ENCODE data around the gene PDILT. TPM values are rescaled to one million over a fixed set of nuclear protein-coding genes. Genes with fewer than 3 reads are reported as not detected.

Gene PDILT
- total RNA-seq, 1 experiment from 2014 or later: not detected

DNA sequence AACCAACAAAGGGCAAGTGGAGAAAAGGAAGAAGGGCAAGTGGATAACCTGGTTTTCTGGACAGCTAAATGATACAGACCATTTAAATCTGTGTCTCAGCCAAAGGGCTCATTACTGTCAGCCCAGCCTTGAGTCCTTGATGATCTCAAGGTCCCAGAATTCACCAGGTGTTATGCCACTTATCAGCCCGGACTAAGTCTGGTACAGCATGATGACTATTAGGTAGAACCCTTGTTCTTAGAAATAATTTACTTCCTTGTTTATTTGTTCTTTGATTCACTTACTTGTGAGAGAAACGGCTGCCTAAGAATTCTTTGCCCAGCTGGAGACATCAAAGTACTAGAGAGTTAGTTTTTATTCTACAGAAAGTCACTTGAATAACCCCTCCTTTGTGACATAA is 3.5 kb downstream of the PDILT start:
- ChIA-PET CTCF (interaction anchor here (1.0 to 3.2 kb wide), 2 partner anchors 17 to 101 kb away, joined by 4 to 22 read pairs; no protein-coding TSS in a partner anchor), POLR2A (no interaction called here)
- Mint-ChIP-seq H3K36me3 (no peaks in the 10 kb centered on the region), H3K9me3 (no peaks in the 10 kb centered on the region), H3K27ac (no peak overlapping the region), H3K4me3 (no peak overlapping the region), H3K4me1 (no peaks in the 10 kb centered on the region), H3K27me3 (ENCODE audit: low read depth) (no peaks in the 10 kb centered on the region)
- ATAC-seq (no peak), DNase-seq (ENCODE audit: low spot score) (no peak)
- TF ChIP-seq, protein P1, sequence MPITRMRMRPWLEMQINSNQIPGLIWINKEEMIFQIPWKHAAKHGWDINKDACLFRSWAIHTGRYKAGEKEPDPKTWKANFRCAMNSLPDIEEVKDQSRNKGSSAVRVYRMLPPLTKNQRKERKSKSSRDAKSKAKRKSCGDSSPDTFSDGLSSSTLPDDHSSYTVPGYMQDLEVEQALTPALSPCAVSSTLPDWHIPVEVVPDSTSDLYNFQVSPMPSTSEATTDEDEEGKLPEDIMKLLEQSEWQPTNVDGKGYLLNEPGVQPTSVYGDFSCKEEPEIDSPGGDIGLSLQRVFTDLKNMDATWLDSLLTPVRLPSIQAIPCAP (CRISPR knock-in tag; IDR thresholded peaks at IDR 0.05): no peak
- TF ChIP-seq GRHL2 (CRISPR knock-in tag; IDR thresholded peaks at IDR 0.05; ENCODE audit: insufficient replicate concordance, severe bottlenecking): no peak
- no peak for TF ChIP-seq CREM (CRISPR knock-in tag; IDR thresholded peaks at IDR 0.05)
- TF ChIP-seq ETV6 (CRISPR knock-in tag; IDR thresholded peaks at IDR 0.05): no peak
- TF ChIP-seq, protein P2, sequence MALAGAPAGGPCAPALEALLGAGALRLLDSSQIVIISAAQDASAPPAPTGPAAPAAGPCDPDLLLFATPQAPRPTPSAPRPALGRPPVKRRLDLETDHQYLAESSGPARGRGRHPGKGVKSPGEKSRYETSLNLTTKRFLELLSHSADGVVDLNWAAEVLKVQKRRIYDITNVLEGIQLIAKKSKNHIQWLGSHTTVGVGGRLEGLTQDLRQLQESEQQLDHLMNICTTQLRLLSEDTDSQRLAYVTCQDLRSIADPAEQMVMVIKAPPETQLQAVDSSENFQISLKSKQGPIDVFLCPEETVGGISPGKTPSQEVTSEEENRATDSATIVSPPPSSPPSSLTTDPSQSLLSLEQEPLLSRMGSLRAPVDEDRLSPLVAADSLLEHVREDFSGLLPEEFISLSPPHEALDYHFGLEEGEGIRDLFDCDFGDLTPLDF (CRISPR knock-in tag; IDR thresholded peaks at IDR 0.05): no peak
- TF ChIP-seq MXD4 (CRISPR knock-in tag; IDR thresholded peaks at IDR 0.05; ENCODE audit: borderline replicate concordance): no peak
- TF ChIP-seq SP1 (CRISPR knock-in tag; conservative IDR thresholded peaks at IDR 0.05): no peak
- no peak for TF ChIP-seq ZNF671 (CRISPR knock-in tag; IDR thresholded peaks at IDR 0.05)
- TF ChIP-seq, protein P3, sequence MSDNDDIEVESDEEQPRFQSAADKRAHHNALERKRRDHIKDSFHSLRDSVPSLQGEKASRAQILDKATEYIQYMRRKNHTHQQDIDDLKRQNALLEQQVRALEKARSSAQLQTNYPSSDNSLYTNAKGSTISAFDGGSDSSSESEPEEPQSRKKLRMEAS (CRISPR knock-in tag; IDR thresholded peaks at IDR 0.05): no peak
- TF ChIP-seq NFE2L1 (CRISPR knock-in tag; IDR thresholded peaks at IDR 0.05): no peak
- TF ChIP-seq, protein P4, sequence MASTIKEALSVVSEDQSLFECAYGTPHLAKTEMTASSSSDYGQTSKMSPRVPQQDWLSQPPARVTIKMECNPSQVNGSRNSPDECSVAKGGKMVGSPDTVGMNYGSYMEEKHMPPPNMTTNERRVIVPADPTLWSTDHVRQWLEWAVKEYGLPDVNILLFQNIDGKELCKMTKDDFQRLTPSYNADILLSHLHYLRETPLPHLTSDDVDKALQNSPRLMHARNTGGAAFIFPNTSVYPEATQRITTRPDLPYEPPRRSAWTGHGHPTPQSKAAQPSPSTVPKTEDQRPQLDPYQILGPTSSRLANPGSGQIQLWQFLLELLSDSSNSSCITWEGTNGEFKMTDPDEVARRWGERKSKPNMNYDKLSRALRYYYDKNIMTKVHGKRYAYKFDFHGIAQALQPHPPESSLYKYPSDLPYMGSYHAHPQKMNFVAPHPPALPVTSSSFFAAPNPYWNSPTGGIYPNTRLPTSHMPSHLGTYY (CRISPR knock-in tag; IDR thresholded peaks at IDR 0.05): no peak
- TF ChIP-seq, protein P5, sequence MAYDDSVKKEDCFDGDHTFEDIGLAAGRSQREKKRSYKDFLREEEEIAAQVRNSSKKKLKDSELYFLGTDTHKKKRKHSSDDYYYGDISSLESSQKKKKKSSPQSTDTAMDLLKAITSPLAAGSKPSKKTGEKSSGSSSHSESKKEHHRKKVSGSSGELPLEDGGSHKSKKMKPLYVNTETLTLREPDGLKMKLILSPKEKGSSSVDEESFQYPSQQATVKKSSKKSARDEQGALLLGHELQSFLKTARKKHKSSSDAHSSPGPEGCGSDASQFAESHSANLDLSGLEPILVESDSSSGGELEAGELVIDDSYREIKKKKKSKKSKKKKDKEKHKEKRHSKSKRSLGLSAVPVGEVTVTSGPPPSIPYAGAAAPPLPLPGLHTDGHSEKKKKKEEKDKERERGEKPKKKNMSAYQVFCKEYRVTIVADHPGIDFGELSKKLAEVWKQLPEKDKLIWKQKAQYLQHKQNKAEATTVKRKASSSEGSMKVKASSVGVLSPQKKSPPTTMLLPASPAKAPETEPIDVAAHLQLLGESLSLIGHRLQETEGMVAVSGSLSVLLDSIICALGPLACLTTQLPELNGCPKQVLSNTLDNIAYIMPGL (CRISPR knock-in tag; IDR thresholded peaks at IDR 0.05): no peak
- TF ChIP-seq, protein P6, sequence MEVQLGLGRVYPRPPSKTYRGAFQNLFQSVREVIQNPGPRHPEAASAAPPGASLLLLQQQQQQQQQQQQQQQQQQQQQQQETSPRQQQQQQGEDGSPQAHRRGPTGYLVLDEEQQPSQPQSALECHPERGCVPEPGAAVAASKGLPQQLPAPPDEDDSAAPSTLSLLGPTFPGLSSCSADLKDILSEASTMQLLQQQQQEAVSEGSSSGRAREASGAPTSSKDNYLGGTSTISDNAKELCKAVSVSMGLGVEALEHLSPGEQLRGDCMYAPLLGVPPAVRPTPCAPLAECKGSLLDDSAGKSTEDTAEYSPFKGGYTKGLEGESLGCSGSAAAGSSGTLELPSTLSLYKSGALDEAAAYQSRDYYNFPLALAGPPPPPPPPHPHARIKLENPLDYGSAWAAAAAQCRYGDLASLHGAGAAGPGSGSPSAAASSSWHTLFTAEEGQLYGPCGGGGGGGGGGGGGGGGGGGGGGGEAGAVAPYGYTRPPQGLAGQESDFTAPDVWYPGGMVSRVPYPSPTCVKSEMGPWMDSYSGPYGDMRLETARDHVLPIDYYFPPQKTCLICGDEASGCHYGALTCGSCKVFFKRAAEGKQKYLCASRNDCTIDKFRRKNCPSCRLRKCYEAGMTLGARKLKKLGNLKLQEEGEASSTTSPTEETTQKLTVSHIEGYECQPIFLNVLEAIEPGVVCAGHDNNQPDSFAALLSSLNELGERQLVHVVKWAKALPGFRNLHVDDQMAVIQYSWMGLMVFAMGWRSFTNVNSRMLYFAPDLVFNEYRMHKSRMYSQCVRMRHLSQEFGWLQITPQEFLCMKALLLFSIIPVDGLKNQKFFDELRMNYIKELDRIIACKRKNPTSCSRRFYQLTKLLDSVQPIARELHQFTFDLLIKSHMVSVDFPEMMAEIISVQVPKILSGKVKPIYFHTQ (CRISPR knock-in tag; IDR thresholded peaks at IDR 0.05): no peak
- TF ChIP-seq FOXK1 (CRISPR knock-in tag; IDR thresholded peaks at IDR 0.05): no peak
- TF ChIP-seq ZNF423 (CRISPR knock-in tag; IDR thresholded peaks at IDR 0.05): no peak
- TF ChIP-seq, protein P7, sequence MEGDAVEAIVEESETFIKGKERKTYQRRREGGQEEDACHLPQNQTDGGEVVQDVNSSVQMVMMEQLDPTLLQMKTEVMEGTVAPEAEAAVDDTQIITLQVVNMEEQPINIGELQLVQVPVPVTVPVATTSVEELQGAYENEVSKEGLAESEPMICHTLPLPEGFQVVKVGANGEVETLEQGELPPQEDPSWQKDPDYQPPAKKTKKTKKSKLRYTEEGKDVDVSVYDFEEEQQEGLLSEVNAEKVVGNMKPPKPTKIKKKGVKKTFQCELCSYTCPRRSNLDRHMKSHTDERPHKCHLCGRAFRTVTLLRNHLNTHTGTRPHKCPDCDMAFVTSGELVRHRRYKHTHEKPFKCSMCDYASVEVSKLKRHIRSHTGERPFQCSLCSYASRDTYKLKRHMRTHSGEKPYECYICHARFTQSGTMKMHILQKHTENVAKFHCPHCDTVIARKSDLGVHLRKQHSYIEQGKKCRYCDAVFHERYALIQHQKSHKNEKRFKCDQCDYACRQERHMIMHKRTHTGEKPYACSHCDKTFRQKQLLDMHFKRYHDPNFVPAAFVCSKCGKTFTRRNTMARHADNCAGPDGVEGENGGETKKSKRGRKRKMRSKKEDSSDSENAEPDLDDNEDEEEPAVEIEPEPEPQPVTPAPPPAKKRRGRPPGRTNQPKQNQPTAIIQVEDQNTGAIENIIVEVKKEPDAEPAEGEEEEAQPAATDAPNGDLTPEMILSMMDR (IDR thresholded peaks at IDR 0.05): no peak

DNA sequence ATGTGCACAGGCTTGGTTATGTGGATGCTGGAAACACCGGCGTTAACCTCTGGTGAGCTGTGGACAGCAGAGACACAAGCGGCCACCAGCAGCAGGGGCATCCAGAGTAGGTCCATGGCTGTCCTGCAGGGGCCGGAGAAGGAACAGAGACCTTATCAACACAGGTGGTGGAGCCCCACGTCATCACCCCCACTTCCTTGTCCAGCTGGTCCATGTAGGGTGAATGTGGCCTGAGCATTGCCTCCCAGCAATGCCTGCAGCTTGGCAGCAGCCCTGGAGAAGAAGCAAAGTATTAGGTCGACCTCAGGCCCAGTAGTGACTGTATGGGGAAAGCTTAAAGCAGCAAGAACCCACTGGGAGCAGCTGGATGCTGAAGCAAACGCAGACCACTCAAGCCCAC is 5.4 kb downstream of the PDILT start:
- Mint-ChIP-seq H3K36me3 (no peaks in the 10 kb centered on the region), H3K4me3 (no peak overlapping the region), H3K4me1 (no peaks in the 10 kb centered on the region), H3K27me3 (ENCODE audit: low read depth) (no peaks in the 10 kb centered on the region), H3K27ac (no peak overlapping the region), H3K9me3 (no peaks in the 10 kb centered on the region)
- ATAC-seq (no peak), DNase-seq (ENCODE audit: low spot score) (no peak)
- ChIA-PET POLR2A (no interaction called here), CTCF (interaction anchor here (0.6 to 1.0 kb wide), 2 partner anchors 13 to 148 kb away, joined by 4 read pairs; no protein-coding TSS in a partner anchor)
- TF ChIP-seq, protein P8, sequence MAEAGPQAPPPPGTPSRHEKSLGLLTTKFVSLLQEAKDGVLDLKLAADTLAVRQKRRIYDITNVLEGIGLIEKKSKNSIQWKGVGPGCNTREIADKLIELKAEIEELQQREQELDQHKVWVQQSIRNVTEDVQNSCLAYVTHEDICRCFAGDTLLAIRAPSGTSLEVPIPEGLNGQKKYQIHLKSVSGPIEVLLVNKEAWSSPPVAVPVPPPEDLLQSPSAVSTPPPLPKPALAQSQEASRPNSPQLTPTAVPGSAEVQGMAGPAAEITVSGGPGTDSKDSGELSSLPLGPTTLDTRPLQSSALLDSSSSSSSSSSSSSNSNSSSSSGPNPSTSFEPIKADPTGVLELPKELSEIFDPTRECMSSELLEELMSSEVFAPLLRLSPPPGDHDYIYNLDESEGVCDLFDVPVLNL (CRISPR knock-in tag; IDR thresholded peaks at IDR 0.05; ENCODE audit: borderline replicate concordance, low read depth): no peak
- TF ChIP-seq PRRX2 (CRISPR knock-in tag; IDR thresholded peaks at IDR 0.05): no peak
- no peak for TF ChIP-seq ZNF219 (CRISPR knock-in tag; IDR thresholded peaks at IDR 0.05; ENCODE audit: borderline replicate concordance)
- no peak for TF ChIP-seq HMGA2 (CRISPR knock-in tag; IDR thresholded peaks at IDR 0.05)
- TF ChIP-seq, protein P9, sequence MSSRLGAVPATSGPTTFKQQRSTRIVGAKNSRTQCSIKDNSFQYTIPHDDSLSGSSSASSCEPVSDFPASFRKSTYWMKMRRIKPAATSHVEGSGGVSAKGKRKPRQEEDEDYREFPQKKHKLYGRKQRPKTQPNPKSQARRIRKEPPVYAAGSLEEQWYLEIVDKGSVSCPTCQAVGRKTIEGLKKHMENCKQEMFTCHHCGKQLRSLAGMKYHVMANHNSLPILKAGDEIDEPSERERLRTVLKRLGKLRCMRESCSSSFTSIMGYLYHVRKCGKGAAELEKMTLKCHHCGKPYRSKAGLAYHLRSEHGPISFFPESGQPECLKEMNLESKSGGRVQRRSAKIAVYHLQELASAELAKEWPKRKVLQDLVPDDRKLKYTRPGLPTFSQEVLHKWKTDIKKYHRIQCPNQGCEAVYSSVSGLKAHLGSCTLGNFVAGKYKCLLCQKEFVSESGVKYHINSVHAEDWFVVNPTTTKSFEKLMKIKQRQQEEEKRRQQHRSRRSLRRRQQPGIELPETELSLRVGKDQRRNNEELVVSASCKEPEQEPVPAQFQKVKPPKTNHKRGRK (CRISPR knock-in tag; IDR thresholded peaks at IDR 0.05; ENCODE audit: borderline replicate concordance): no peak
- no peak for TF ChIP-seq OVOL2 (CRISPR knock-in tag; IDR thresholded peaks at IDR 0.05; ENCODE audit: borderline replicate concordance)
- TF ChIP-seq, protein P10, sequence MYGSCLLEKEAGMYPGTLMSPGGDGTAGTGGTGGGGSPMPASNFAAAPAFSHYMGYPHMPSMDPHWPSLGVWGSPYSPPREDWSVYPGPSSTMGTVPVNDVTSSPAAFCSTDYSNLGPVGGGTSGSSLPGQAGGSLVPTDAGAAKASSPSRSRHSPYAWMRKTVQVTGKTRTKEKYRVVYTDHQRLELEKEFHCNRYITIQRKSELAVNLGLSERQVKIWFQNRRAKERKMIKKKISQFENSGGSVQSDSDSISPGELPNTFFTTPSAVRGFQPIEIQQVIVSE (CRISPR knock-in tag; IDR thresholded peaks at IDR 0.05; ENCODE audit: borderline replicate concordance): no peak
